Left lung (tissue), 10 donors: ENCODE measurements around the gene RPTOR. TPM values are rescaled to one million over a fixed set of nuclear protein-coding genes. Genes with fewer than 3 reads are reported as not detected.

ENCODE experiments used
- ATAC-seq: fragments of 200-7000 bp; cut with Tn5 transposase; one replicate; pipeline ENCODE4 v1.9.1; 2020; ENCODE audit warnings: moderate library complexity
- DNase-seq, 4 donors: peaks; one replicate each; pipeline ENCODE4 v3.0.0-alpha.2; 2013 to 2020
- H3K27ac ChIP-seq, 2 donors: fragments of 200-600 bp; sonication (generic) in 1 of 2; one replicate each; pipeline versions ENCODE4 v1.5.0 to v1.8.0; 2020 to 2021
- H3K27me3 ChIP-seq, 2 donors: fragments of 200-600 bp; sonication (generic) in 1 of 2; one replicate each; pipeline versions ENCODE4 v1.5.0 to v1.8.0; 2020 to 2021
- H3K36me3 ChIP-seq, 2 donors: fragments of 200-600 bp; sonication (generic) in 1 of 2; one replicate each; pipeline versions ENCODE4 v1.5.0 to v1.8.0; 2020 to 2021
- H3K4me1 ChIP-seq, 2 donors: fragments of 200-600 bp; one replicate each; pipeline ENCODE4 v1.8.0; 2021
- H3K4me3 ChIP-seq, 2 donors: fragments of 200-600 bp; sonication (generic) in 1 of 2; one replicate each; pipeline versions ENCODE4 v1.5.0 to v1.8.0; 2020 to 2021; ENCODE audit warnings: mild to moderate bottlenecking in 1 of 2
- H3K9me3 ChIP-seq, 2 donors: fragments of 200-600 bp; sonication (generic) in 1 of 2; one replicate each; pipeline versions ENCODE4 v1.5.0 to v1.8.0; 2020 to 2021
- intact Hi-C, 2 donors: fragments of 100-400 bp; cut with DNase I; formaldehyde crosslinking; loops; one replicate each; pipeline versions ENCODE4 v1.11.2 to v1.14.2; 2022
- polyA plus RNA-seq, 6 donors: library from polyadenylated mRNA; unstranded; fragments of 120-200 nt; gene quantifications; one replicate each; pipeline ENCODE4 v1.2.1, GENCODE V29; 2013; ENCODE audit not compliant: insufficient read length in 6 of 6
- total RNA-seq, 2 donors: library from RNA; stranded (reverse); fragmentation: NEBNext Ultra II Directional; extraction: Animal tissue kit (Norgen Biotek cat#: 25700); gene quantifications; one replicate each; pipeline ENCODE4 v1.2.1, GENCODE V29; 2021
- TF ChIP-seq, protein P1 (sequence below), 2 donors: fragments of 200-600 bp; sonication (generic) in 1 of 2; IDR thresholded peaks; one replicate each; pipeline versions ENCODE4 v1.5.0 to v1.8.0; 2021; ENCODE audit warnings: antibody characterized with exemption in 2 of 2
- donor health status: DM: no; HTN: yes; CAD: no.
- donor health status: DM: no; HTN: no; CAD: no.

Gene RPTOR
- total and polyA plus RNA-seq, 8 donors, result 14.2 to 39.2 (median 20.7) TPM

DNA sequence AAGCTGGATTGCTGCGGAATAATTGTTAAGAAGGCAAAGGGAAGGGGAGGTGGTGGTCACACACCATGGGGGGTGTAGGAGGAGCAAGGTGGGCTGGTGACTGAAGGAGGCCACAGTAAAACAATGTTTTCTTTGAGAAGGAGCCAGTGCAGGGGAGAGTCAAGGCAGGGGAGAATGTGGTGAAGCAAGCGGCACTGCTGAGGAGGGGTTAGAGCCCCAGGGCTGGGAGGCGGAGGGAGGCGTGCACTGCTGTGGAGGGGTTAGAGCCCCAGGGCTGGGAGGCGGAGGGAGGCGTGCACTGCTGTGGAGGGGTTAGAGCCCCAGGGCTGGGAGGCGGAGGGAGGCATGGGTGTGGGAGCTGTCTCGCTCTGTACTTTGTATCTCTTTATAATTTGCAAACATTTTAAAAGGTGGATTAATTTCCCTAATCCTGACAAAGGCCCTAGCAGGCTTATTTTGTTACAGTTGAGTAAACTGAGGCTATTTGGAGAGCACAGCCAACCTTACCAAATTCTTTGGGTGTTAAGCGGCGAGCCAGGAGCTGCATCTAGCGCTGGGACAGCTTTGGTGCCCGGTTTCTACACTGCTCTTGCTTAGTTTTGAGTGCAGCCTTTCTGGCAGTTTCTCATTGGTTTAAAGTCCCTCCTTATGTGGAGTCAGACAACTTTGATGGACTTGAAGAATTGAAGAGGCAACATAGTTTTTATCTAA lies 20.9 kb downstream of the RPTOR start:
- Histone ChIP-seq H3K4me3 (no peak overlapping the region), H3K4me1 (peaks cover 0 to 3% of the 10 kb centered on the region in 2 donors), H3K27me3 (no peaks in the 10 kb centered on the region), H3K9me3 (no peaks in the 10 kb centered on the region), H3K36me3 (no peaks in the 10 kb centered on the region), H3K27ac (no peak overlapping the region)
- TF ChIP-seq, protein P1, sequence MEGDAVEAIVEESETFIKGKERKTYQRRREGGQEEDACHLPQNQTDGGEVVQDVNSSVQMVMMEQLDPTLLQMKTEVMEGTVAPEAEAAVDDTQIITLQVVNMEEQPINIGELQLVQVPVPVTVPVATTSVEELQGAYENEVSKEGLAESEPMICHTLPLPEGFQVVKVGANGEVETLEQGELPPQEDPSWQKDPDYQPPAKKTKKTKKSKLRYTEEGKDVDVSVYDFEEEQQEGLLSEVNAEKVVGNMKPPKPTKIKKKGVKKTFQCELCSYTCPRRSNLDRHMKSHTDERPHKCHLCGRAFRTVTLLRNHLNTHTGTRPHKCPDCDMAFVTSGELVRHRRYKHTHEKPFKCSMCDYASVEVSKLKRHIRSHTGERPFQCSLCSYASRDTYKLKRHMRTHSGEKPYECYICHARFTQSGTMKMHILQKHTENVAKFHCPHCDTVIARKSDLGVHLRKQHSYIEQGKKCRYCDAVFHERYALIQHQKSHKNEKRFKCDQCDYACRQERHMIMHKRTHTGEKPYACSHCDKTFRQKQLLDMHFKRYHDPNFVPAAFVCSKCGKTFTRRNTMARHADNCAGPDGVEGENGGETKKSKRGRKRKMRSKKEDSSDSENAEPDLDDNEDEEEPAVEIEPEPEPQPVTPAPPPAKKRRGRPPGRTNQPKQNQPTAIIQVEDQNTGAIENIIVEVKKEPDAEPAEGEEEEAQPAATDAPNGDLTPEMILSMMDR (IDR thresholded peaks at IDR 0.05), result no peak
- peak; percentile 57 for ATAC-seq
- DNase-seq, result no peak
- intact Hi-C loops, result no loop called here

DNA sequence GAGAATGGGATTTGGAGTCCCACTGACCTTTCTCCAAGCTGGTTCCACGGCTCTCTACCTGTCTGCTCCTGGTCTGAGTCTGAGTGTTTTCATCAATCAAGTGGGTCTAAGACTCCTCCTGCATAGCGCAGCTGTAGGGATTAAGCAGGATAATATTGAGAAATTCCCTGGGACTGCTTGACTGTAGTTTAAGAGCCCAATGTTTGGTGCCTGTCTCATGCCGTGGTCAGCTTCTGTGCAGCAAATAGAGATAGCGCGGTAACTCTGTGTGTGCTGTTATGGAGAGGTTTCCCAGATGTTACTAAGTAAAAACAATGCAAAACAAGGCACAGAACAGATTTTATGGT lies 21.4 kb downstream of the RPTOR start:
- peaks cover 0 to 3% of the 10 kb centered on the region in 2 donors for H3K4me1 ChIP-seq
- no peak for ATAC-seq
- no peak overlapping the region for H3K27ac ChIP-seq
- H3K36me3 ChIP-seq, result no peaks in the 10 kb centered on the region
- no peaks in the 10 kb centered on the region for H3K9me3 ChIP-seq
- intact Hi-C loops, result no loop called here
- TF ChIP-seq, protein P1 (IDR thresholded peaks at IDR 0.05), result no peak
- no peak for DNase-seq
- H3K27me3 ChIP-seq, result no peaks in the 10 kb centered on the region
- H3K4me3 ChIP-seq, result no peak overlapping the region

DNA sequence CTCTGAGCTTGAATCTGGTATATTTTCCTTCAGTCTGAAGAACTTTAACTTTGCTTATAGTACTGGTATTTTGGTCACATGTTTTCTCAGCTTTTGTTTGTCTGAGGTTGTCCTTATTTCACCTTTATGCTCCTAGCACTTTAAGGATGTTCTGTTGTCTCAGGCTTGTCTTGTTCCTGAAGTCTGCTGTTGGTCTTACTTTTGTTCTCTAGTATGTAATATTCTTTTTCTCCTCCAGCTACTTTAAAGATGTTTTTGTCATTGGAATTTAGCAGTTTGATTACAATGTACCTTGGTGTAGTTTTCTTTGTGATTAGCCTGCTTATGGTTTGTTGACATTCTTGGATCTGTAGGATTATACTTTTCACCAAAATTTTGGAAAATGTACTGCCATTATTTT lies 23.6 kb downstream of the RPTOR start:
- intact Hi-C loops, result no loop called here
- H3K27ac ChIP-seq, result no peak overlapping the region
- TF ChIP-seq, protein P1 (IDR thresholded peaks at IDR 0.05), result no peak

DNA sequence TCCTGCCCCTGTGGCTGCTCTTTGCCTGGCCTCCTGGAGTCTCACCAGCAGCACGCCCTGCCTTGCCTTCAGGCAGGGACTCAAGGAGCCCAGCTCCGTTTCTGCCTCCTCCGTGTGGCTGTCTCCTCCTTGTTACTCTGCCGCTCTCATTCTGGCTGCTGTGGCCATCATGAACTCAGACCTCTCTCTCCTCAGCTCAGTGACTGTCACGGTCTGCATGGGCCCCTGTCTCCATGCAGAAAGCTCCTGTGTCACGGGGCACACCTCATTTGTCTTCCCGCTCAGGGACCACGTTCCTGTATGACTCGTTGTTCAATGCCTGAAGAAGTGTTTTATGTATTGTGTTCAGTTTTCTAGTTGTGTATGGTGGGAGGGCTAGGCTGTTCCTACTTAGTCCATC lies 25.3 kb downstream of the RPTOR start:
- H3K27me3 ChIP-seq, result no peaks in the 10 kb centered on the region
- H3K27ac ChIP-seq, result no peak overlapping the region
- DNase-seq (no peak), ATAC-seq (no peak)
- H3K4me3 ChIP-seq, result no peak overlapping the region
- H3K9me3 ChIP-seq, result no peaks in the 10 kb centered on the region
- TF ChIP-seq, protein P1 (IDR thresholded peaks at IDR 0.05), result no peak
- intact Hi-C loops, result loop anchor here in 1 of 2 donors (10.0 kb wide), 1 partner anchor 145 kb away; no protein-coding TSS in a partner anchor
- H3K4me1 ChIP-seq, result peaks cover 0 to 3% of the 10 kb centered on the region in 2 donors
- H3K36me3 ChIP-seq, result no peaks in the 10 kb centered on the region

More for the DNA sequence above, 23.6 kb downstream of the RPTOR start:
- H3K4me1 ChIP-seq, result peaks cover 0 to 3% of the 10 kb centered on the region in 2 donors
- no peak for ATAC-seq
- no peak overlapping the region for H3K4me3 ChIP-seq
- H3K27me3 ChIP-seq, result no peaks in the 10 kb centered on the region
- H3K9me3 ChIP-seq, result no peaks in the 10 kb centered on the region
- no peaks in the 10 kb centered on the region for H3K36me3 ChIP-seq
- DNase-seq, result no peak

DNA sequence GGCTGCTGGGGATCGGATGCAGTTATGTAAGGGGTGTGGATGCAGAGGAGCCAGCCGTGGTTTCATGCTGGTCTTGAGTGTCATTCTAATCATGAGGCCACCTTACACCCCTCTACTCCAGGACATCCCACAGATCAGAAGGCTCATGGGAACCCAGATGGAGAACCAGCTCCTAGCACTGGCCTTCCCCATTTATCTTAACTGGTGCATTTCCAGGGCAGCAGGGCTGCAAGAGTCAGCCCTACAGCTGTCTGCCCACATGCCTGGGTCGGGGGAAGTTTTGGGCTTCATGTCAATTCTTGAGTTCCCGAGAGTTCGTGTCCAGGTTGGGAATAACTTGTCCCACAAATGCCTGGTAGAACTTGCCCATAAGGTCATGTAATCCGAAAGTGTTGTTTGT lies 29.1 kb downstream of the RPTOR start:
- Histone ChIP-seq H3K27me3 (no peaks in the 10 kb centered on the region), H3K36me3 (no peaks in the 10 kb centered on the region), H3K4me1 (peaks cover 0 to 5% of the 10 kb centered on the region in 2 donors), H3K27ac (no peak overlapping the region), H3K9me3 (no peaks in the 10 kb centered on the region), H3K4me3 (no peak overlapping the region)
- TF ChIP-seq, protein P1 (IDR thresholded peaks at IDR 0.05), result no peak
- intact Hi-C loops, result loop anchor here in 1 of 2 donors (10.0 kb wide), 1 partner anchor 149 kb away; no protein-coding TSS in a partner anchor
- DNase-seq, result no peak
- ATAC-seq, result no peak
